HFFc6 (cell line): ENCODE measurements around the gene MAD1L1. TPM values are rescaled to one million over a fixed set of nuclear protein-coding genes. Genes with fewer than 3 reads are reported as not detected.
"Not testable (repeated sequence)": the region's sequence is repeated elsewhere in the genome, so short reads cannot be mapped to it uniquely, and the experiment has no call there.

Experiments
- DNase-seq: peaks from one replicate; pipeline ENCODE4 v3.0.0-alpha.2; 2018
- H3K27ac Mint-ChIP-seq: 2 replicates; pipeline ENCODE4 v1.8.0; 2020; ENCODE audit warnings: mild to moderate bottlenecking, mixed read lengths
- H3K27me3 Mint-ChIP-seq: 2 replicates; pipeline ENCODE4 v1.8.0; 2021; ENCODE audit warnings: mild to moderate bottlenecking, moderate library complexity, mixed read lengths; ENCODE audit not compliant: insufficient read depth
- H3K36me3 Mint-ChIP-seq: 2 replicates; pipeline ENCODE4 v1.8.0; 2021; ENCODE audit warnings: low read depth, mixed read lengths
- H3K4me1 Mint-ChIP-seq: 2 replicates; pipeline ENCODE4 v1.8.0; 2020; ENCODE audit warnings: low read depth, mixed read lengths
- H3K4me3 Mint-ChIP-seq: 2 replicates; pipeline ENCODE4 v1.8.0; 2020; ENCODE audit warnings: mild to moderate bottlenecking, moderate library complexity, mixed read lengths
- H3K9me3 Mint-ChIP-seq: 2 replicates; pipeline ENCODE4 v1.8.0; 2020; ENCODE audit warnings: mild to moderate bottlenecking, mixed read lengths
- CTCF ChIP-seq: fragments of 200-600 bp; sonication (generic); IDR thresholded peaks from 2 replicates; pipeline ENCODE4 v1.5.0; 2021; ENCODE audit warnings: antibody characterized with exemption, mild to moderate bottlenecking
- total RNA-seq, 6 experiments: library from RNA; stranded (reverse); fragmentation: NEBNext Ultra II Directional; extraction: Animal tissue kit (Norgen Biotek cat#: 25700); gene quantifications; 2 replicates in 1 of 6; 3 replicates in 5 of 6; pipeline ENCODE4 v1.2.3, GENCODE V29; 2021

MAD1L1 gene
- total RNA-seq, 6 experiments from 2014 or later, result 34.6 to 44.8 (median 40.2) TPM

GRCh38 chr7:1883031-1883761 is 349.5 kb downstream of the MAD1L1 start:
- Mint-ChIP-seq H3K36me3 (peaks cover 13% of the 10 kb centered on the region), H3K27ac (peak overlapping the region; percentile 93), H3K4me3 (peak overlapping the region; percentile 73), H3K4me1 (peaks cover 40% of the 10 kb centered on the region), H3K27me3 (peaks cover 3% of the 10 kb centered on the region), H3K9me3 (peaks cover 6% of the 10 kb centered on the region; the same call in 1 of the 2 replicates)
- TF ChIP-seq CTCF, result no peak
- peak; percentile 92 for DNase-seq

- H3K4me1 Mint-ChIP-seq, result peaks cover 40% of the 10 kb centered on the region
- H3K36me3 Mint-ChIP-seq, result peaks cover 11% of the 10 kb centered on the region; the same call in 1 of the 2 replicates
- peak overlapping the region; percentile 73; the same call in 1 of the 2 replicates for H3K4me3 Mint-ChIP-seq
- no peak for TF ChIP-seq CTCF
- H3K27me3 Mint-ChIP-seq, result no peaks in the 10 kb centered on the region; the same call in none of the 2 replicates
- DNase-seq, result no peak
- peak overlapping the region; percentile 93 for H3K27ac Mint-ChIP-seq
- H3K9me3 Mint-ChIP-seq, result peaks cover 4% of the 10 kb centered on the region; the same call in 1 of the 2 replicates
These were observed 350.3 kb downstream of the MAD1L1 start for GRCh38 chr7:1882451-1882850.

- Mint-ChIP-seq H3K9me3 (peaks cover 5% of the 10 kb centered on the region; the same call in 1 of the 2 replicates), H3K4me1 (peaks cover 40% of the 10 kb centered on the region), H3K4me3 (peak overlapping the region; percentile 17), H3K27ac (0 out of 2 replicates have a peak overlapping the region, but pooled peaks have one; percentile 51), H3K27me3 (no peaks in the 10 kb centered on the region; the same call in none of the 2 replicates), H3K36me3 (peaks cover 11% of the 10 kb centered on the region; the same call in 1 of the 2 replicates)
- no peak for TF ChIP-seq CTCF
- DNase-seq, result no peak
These were observed 350.8 kb downstream of the MAD1L1 start for GRCh38 chr7:1881946-1882345.

GRCh38 chr7:1876641-1877040 is 356.1 kb downstream of the MAD1L1 start:
- H3K4me1 Mint-ChIP-seq, H3K27ac Mint-ChIP-seq, H3K9me3 Mint-ChIP-seq, DNase-seq, H3K4me3 Mint-ChIP-seq, H3K27me3 Mint-ChIP-seq: not testable (repeated sequence)
- peaks cover 11% of the 10 kb centered on the region; the same call in 1 of the 2 replicates for H3K36me3 Mint-ChIP-seq

GRCh38 chr7:1875392-1876199 is 357.1 kb downstream of the MAD1L1 start:
- not testable (repeated sequence) for H3K4me3 Mint-ChIP-seq, H3K4me1 Mint-ChIP-seq, H3K27ac Mint-ChIP-seq, H3K27me3 Mint-ChIP-seq, DNase-seq
- H3K36me3 Mint-ChIP-seq, result peaks cover 11% of the 10 kb centered on the region; the same call in 1 of the 2 replicates
- H3K9me3 Mint-ChIP-seq, result peaks cover 15% of the 10 kb centered on the region

- H3K4me1 Mint-ChIP-seq, DNase-seq, H3K27ac Mint-ChIP-seq, H3K27me3 Mint-ChIP-seq, H3K4me3 Mint-ChIP-seq: not testable (repeated sequence)
- Mint-ChIP-seq H3K9me3 (peaks cover 21% of the 10 kb centered on the region), H3K36me3 (peaks cover 11% of the 10 kb centered on the region; the same call in 1 of the 2 replicates)
These were observed 358.0 kb downstream of the MAD1L1 start for GRCh38 chr7:1874590-1875391.
